GM21423 (cell line): ENCODE data around the gene MAP3K5.
"Not testable (repeated sequence)": the region's sequence is repeated elsewhere in the genome, so short reads cannot be mapped to it uniquely, and the experiment has no call there.

ENCODE experiments used
- ATAC-seq: cut with Tn5 transposase; IDR thresholded peaks from one replicate; pipeline ENCODE4 v1.9.1; 2021; ENCODE audit warnings: mild to moderate bottlenecking, moderate library complexity; ENCODE audit not compliant: unreplicated experiment

MAP3K5 gene

DNA sequence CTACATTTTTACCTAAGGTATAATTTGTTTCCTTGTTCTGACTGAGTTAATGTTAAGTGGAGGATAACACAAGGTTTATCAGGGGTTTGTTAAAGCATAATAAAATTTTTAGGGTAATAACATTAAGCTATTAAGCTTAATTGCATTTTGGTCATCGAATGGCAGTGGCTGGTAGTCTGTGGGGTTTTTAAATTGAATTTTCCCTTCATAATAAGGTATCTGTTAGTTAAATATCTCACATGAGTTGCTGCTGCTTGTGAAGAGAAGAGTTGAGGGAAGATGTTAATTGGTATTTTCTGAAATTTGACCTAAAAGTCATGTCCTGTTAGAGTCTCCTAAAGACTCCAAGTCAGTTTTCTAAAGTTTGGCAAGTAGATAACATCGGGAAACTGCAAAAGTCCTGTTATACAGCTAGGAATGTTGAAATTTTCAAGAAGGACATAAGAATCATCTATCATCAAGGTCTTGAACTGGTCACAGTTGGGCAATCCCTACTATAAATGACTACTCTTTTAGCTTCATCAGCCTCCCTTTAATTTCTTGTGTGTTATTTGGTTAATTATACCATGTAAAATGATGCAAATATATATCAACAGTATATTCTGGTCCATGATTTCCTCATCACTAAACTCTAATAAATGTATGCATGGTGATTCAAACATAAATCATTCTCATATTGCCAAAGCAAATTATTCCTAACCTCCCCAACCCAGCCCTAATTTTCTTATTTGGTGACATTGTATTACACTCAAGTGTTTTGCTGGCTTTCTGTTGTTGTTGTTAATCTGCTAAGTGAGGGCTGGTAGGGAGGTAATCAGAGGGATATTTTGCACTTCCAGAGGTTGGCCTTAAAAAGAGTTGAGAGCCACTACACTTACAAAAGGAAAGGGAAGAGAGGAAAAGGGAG is 64.0 kb downstream of the MAP3K5 start:
- ATAC-seq: no peak

DNA sequence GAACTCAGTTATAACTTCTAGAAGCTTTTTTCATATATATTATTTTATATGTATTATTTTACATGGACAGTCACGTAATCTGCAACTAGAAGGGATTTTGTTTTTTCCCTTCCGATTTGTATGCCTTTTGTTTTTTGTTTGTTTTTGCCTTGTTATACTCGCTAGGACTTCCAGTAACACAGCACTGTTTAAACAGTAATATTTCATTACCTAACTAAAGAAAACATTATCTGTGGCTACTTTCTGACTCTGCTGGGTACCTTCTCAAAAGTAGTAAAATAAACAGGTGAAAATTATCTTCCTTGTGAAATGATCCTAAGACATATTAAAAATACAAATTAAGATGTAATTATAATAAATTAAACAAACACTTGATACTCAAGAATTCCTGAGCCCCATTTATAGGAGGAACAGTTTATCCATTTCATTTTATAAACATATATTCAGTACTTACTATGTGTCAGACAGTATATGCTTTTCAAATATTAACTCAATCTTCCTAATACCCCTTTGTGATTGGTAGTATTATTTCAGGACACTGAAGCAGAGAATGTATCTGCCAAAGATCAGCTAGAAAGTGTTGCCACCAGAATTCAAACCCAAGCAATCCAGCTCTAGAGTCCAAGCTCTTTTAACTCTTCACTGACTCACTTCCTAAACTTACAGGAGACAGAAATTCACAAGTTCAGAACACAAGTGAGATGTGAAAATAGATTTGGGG is 65.3 kb downstream of the MAP3K5 start:
- ATAC-seq: no peak

DNA sequence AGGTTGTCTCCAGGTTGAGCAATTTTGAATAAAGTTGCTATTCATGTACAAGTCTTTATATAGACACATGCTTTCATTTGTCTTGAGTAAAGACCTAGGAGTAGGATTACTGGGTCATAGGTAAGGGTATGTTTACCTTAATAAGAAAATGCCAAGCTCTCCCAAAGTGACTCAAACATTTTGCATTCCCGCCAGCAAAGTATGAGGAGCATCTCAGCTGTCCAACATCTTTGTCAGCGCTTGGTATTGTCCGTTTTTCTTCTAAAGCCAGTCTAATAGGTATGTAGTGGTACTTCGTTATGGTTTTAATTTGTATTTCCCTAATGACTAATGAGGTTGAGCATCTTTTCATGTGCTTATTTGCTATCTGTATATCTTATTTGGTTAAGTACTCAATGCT is 67.2 kb downstream of the MAP3K5 start:
- no peak for ATAC-seq

DNA sequence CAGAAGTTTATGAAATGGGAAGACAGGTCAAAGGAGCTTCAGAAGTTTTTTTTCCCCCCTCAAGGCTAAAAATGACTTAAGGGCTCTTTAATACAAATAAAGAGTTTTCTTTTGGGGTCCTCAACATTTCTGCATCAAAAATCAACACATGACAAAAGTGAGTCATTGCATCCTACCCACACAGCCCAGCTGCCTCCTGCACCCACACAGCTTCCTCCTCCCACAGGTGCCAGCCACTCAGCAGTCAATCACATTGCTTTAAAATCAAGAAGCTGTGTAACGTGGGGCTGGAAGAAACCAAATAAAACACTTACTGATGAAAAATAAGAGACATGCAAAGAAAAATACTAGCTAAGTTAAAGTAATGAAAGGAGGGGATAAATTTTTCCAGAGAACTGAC is 68.5 kb downstream of the MAP3K5 start:
- peak; percentile 36 for ATAC-seq

DNA sequence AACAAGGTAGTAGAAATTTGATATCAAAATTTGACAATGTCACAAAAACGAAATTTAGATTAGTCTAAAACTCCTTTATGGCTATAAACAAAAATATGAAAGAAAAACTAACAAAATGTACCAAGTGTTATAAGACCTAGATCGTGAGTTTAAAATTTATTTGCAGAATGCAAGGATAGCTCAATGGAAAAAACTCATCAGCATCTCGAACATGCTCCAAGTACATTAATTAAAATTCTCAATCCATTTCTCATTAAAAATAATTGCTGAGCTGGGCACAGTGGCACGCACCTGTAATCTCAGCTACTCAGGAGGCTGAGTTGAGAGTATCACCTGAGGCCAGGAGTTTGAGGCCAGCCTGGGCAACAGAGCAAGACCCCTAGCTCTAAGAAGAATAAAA is 70.8 kb downstream of the MAP3K5 start:
- ATAC-seq: no peak

DNA sequence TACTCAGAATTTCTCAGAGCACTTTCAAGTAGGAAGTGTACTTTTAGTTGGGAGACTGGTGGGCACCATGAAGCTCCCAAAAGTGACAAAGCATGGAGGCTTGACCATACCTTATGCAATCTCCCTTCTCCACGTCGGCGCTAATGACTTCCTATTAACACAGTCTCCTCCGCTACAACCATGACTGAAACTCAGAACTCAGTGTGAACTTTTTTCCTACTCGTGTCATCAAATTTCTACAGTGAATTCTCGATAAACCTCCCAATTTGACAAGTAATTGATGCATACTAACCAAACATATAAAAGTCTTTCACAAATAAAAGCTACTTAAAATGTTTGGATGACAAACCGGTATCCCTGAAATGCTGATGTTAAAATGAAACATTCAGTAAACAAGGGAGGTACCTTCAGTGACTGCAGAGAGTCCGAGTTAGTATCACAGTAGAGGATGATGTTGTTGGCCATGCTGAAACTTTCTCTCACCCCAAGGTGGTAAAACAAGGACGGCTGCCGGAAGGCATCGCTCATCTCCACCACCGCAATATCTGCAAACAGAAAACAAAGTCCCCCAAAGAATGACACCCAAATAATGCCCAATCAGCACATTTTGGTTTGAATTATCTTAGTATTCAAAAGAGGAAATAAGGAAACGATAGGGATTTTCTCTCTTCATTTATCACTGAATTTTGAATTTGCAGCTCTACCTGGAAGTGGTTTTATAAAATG is 72.1 kb downstream of the MAP3K5 start:
- peak; percentile 47 for ATAC-seq

DNA sequence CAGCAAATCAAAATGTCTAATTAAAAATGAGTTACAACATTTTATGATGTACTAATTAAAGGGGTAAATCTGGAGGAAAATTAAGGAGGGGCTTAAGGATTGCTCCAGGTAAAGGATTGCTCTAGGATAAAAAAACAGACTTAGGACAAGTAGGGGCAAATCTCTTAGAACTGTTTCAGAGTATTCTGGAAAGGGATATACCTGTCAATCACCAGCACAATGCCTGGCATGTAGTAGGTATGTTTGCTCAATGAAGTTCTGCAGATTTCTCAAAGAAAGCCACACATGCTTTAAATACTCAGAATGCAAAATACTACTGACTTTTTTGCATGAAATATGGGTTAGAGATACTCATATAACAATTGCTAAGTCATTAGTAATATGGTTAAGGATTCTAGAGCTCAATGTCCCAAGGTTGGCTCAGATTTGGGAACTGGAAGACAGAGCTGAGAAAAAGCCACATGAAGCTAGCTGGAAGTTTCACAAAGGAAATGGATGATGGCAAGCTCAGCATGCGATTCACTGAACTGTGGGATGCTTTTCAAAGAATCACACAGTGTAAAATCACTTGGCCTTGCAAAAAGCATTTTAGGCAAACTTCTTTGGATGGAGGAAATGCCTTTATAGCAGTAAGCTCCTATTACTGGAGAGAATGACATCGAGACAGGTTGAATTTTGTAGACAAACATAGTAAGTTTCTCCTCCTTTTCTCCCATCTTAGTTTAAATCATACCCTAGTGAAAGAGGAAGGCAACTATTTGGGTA is 72.8 kb downstream of the MAP3K5 start:
- peak; percentile 38 for ATAC-seq

DNA sequence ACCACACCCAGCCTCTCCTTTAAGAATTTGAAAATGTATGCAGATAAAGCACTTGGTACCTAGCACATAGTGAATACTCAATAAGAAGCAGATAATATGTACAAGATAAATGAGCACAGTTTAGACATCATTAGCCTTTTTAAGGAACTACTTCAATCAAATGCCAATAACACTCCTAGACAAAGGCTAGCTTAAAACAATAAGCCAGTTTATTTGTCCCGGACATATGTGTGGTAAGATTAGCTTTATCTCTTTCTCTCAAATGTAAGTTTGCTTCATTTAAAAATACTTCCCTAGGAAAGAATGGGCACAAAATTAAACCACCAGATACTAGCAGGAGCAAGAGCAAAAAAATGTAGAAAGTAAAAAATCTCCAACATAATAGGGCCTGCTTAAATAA is 73.8 kb downstream of the MAP3K5 start:
- no peak for ATAC-seq

DNA sequence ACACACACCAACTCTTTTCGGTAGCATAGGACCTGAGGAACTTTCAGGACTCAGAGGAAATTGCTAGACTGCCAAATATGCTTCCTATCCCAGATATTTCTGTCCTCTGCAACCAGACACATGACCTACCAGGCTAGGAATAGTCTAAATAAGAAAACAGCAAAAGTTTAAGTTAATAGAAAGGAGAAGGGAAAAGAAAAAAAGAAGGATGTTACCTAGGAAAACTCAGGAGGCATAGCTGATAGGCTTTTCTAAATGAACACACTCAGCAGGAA is 74.6 kb downstream of the MAP3K5 start:
- ATAC-seq: no peak

DNA sequence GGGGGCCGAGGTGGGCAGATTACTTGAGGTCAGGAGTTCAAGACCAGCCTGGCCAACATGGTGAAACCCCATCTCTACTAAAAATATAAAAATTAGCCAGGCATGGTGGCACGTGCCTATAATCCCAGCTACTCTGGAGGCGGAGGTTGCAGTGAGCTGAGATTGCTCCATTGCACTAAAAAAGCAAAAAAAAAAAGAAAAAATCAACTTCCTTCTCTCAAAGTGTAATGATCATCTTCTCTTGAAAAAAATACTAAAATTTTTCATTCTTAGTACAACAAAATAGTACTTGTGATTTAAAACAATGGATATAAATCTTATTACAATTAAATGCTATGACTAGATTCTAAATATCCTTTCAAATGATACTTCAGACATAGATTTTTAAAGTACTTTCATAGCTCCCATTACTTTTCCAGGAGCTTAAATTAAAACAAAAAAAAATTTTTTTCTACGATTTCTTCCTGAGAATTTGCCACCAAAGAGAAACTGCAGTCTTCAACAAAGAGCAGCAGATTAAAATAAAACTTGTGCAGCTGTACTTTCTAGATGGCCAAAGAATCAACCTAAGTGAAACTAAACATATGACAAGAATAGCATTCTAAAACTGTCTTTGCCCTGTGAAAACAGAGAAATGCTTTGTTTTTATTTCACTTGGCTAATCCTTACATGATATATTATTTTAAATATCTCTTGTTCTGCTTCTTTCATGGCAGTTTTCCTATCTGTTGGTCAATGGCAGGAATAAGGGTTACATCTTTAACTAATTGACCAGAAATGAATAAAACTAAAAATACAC is 75.2 kb downstream of the MAP3K5 start:
- no peak for ATAC-seq

DNA sequence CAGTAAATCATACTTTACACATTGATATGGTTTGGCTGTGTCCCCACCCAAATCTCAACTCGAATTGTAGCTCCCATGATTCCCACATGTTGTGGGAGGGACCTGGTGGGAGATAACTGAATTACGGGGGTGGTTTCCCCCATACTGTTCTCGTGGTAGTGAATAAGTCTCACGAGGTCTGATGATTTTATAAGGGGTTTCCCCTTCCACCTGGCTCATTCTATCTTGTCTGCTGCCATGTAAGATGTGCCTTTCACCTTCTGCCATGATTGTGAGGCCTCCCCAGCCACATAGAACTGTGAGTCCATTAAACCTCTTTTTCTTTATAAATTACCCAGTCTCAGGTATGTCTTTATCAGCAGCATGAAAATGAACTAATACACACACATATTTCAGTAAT is 79.6 kb downstream of the MAP3K5 start:
- ATAC-seq: not testable (repeated sequence)

DNA sequence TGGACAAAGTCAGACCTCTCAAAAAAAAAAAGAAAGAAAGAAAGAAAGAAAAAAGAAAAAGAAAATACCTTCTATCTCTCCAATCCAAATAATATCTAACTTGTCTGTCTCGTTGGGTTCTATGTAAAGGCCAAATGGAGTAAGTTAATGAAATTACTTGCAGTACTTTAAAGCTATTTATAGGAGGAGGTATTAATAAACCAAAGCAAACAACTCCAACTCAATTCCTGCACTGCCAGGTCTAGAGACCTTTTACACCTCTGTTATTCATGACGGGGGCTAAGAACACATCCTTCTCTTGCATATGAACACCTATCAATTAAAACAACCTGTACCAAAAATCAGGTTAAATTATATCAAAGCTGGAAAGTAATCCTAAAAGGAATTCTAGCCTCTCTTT is 80.6 kb downstream of the MAP3K5 start:
- ATAC-seq: no peak

DNA sequence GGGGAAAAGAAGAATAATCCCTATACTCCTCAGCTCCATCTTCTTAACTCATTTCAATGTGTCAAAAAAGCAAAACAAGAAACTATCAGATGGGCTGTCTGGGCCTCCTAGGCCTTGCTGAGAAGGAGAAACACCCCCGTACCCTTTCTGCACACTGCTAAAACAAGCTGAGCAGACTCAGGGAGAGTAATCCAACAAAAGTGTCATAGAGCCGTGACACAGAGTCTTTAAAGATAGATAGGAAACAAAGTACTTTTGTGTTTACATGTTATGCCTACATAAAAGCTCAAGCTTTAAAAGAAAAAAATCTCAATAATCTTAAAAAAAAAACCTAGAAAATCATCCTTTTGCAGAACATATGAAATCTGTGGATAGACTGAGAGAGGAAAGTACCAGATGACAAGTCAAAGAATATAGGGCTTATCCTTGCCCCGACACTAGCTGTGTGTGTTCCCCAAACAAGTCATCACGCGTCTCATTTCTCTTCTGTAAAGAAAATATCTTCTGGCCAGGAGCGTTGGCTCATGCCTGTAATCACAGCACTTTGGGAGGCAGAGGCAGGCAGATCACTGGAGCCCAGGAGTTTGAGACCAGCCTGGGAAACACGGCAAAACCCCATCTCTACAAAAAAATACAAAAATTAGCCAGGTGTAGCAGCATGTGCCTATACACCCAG is 81.3 kb downstream of the MAP3K5 start:
- no peak for ATAC-seq

DNA sequence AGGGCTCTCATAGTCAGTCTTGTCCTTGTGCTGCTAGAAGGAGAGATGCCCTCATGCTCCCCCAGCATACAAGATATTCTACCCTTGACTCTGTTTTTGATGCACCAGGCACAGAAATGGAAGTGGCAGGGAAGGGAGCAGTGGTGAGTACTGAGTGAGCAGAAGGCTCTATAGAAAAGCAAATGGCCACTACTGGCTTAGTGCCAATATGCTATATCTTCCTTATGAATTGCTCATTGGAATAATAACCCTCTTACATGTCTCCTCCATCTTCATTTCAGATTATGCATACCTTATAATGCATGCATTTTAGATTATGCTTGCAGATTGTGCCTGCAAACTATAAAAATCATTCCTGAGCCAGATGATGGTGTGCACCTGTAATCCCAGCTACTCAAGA is 82.8 kb downstream of the MAP3K5 start:
- ATAC-seq: no peak

DNA sequence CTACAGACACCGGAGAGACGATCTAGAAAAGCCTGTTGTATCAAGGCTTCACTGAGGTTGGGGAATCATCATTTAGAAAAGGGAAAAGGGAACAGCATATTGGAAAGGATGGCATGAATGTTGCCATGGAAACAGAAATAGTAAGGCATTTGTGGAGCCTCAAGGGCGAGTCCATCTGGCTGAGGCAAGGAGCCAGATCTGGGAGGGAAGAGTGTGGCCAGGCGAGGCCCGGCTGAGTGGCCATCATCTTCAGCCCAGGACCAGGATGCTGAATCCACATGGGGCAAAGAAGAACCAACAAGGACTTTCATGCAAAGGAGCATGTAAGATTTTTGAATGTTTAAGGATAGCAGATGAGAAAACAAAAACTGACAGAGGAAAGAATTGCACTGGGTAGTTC is 85.8 kb downstream of the MAP3K5 start:
- ATAC-seq: no peak

DNA sequence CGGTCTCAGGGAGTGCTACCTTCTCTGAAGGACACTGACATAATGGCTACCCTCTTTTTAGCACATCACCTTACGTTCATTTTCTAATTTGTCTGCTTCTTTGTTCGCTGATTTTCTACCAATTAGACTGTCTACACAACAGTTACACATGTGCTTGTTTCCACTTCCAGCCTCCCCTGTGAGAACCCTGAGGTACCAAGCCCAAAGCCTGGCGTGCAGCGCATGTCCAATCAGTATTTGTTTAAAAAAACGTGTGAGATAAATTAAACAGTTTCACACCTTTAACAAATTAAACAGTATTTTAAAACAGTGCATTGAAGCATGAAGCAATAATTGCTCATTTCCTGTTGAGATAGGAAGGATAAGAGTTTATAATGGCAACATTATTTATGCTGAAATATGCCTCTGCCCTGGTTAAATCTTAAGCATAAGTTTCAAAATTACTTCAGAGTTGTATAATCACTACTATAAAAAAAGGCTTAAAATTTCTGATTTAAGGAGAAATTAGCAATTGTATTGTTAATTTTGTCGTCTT is 88.9 kb downstream of the MAP3K5 start:
- no peak for ATAC-seq

DNA sequence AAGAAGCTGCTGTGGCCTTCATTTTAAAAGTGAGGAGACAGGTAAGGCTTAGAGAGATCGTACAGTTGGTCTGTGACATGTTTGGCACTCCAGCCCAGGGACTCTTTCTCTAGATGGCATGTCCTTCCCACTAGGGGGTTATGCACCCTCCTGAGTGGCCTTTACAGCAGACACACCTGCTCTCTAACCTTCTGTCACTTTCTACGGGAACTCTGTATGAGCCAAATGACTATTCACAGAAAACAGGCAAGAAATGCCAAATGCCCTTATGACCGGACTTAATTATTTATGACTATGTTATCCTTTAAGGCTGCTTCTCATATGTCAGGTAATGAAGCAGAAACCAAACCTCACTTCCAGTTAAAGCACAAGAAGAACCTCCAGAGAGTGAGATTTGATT is 91.2 kb downstream of the MAP3K5 start:
- no peak for ATAC-seq

DNA sequence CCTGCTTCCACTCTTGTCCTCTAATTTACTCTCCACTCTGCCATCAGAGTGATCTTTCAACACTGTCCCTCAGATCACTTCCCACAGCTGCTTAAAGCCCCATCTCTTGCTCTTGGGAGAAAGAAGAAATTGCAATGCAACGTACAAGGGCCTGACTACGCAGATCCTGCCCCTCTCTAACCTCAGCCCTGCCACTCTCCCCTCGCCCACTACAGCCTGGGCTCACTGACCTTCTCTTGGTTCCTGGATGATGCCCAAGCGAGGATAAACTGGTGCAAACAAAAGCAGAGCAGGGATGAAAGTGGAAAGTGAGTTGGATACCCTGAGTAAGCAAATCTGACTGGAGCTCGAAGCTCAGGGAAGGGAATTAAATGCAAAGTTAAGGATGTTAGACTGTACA is 92.9 kb downstream of the MAP3K5 start:
- no peak for ATAC-seq

DNA sequence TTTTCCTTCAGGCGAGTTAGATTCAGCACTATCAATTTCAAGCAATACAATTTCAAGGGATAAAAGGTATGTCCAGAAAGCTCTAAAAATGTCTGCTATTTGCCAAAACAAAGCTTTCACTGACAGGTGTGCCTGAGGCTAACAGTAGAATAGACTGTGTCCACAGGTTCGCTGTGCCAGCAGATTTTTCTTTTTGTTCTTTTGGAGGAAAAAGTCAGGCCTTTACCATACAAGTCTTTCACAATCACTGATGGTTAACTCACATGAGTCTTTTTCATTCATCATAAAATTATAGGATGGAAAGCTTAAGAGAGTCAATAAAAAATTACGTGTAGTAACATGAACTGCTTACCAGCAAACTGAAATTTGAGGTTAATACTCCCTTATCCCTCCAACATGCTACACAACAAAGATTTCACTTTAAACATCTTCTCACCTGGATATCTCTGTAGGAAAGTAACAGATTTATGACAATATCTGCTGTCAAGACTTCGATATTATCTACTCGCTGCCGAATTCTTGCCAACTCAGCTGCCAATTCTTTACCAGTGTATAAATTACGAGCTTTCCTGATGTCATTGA is 95.4 kb downstream of the MAP3K5 start:
- ATAC-seq: no peak
